Activated CD8-positive, alpha-beta memory T cell treated with anti-CD3 and anti-CD28 coated beads for 36 hours (primary cell): Measurements from ENCODE around the gene MRPL19. TPM values are rescaled to one million over a fixed set of nuclear protein-coding genes. Genes with fewer than 3 reads are reported as not detected.

ENCODE experiments used
- CTCF ChIA-PET: fragments of 350-600 bp; sonication (Branson Sonifier 250); formaldehyde crosslinking; loops from one replicate; lab custom pipeline; 2021; ENCODE audit warnings: antibody characterized with exemption; lab: Charles Lee
- POLR2A ChIA-PET: fragments of 350-600 bp; sonication (Branson Sonifier 250); formaldehyde crosslinking; loops from one replicate; lab custom pipeline; 2021; ENCODE audit warnings: antibody characterized with exemption; lab: Charles Lee
- total RNA-seq, 2 experiments: library from RNA; stranded (reverse); gene quantifications; one replicate each; pipeline ENCODE4 v1.2.3, GENCODE V29; 2021

Gene MRPL19
- total RNA-seq: 10 to 100 TPM; 75.9 to 80.0 TPM

GRCh38 chr2:75646583-75647425 lies at the start of gene MRPL19:
TSS of gene MRPL19 (plus strand) at chr2:75646783. CDS start at chr2:75646808, 25 bp downstream.
- ChIA-PET POLR2A (interaction anchor here (1.5 kb wide), 1 partner anchor 63 kb away, joined by 11 read pairs; the partner anchor contains the start of gene GCFC2), CTCF (interaction anchor here (0.6 to 2.0 kb wide), 2 partner anchors 30 to 81 kb away, joined by 3 to 7 read pairs; no protein-coding TSS in a partner anchor)

- ChIA-PET POLR2A (no interaction called here), CTCF (interaction anchor here (1.3 kb wide), 1 partner anchor 79 kb away, joined by 3 read pairs; no protein-coding TSS in a partner anchor)
Observed at GRCh38 chr2:75596784-75597183, 49.8 kb upstream of the MRPL19 start.

- ChIA-PET POLR2A (no interaction called here), CTCF (no interaction called here)
Observed at GRCh38 chr2:75597949-75598348, 48.6 kb upstream of the MRPL19 start.

- CTCF ChIA-PET: no interaction called here
- POLR2A ChIA-PET: no interaction called here
Observed at GRCh38 chr2:75598589-75599155, 47.9 kb upstream of the MRPL19 start.

- ChIA-PET CTCF (no interaction called here), POLR2A (no interaction called here)
Observed at GRCh38 chr2:75600461-75601011, 46.0 kb upstream of the MRPL19 start.

GRCh38 chr2:75602724-75603342 lies 43.8 kb upstream of the MRPL19 start:
- ChIA-PET POLR2A (no interaction called here), CTCF (interaction anchor here (0.6 kb wide), 1 partner anchor 1198 kb away, joined by 4 read pairs; no protein-coding TSS in a partner anchor)

GRCh38 chr2:75603477-75603876 lies 43.1 kb upstream of the MRPL19 start:
- POLR2A ChIA-PET: no interaction called here
- CTCF ChIA-PET: interaction anchor here (0.6 kb wide), 1 partner anchor 1198 kb away, joined by 4 read pairs; no protein-coding TSS in a partner anchor

GRCh38 chr2:75604484-75604883 lies 42.1 kb upstream of the MRPL19 start:
- ChIA-PET CTCF (no interaction called here), POLR2A (no interaction called here)

GRCh38 chr2:75605770-75606529 lies 40.6 kb upstream of the MRPL19 start:
- POLR2A ChIA-PET: no interaction called here

GRCh38 chr2:75606761-75607399 lies 39.7 kb upstream of the MRPL19 start:
- POLR2A ChIA-PET: no interaction called here
- CTCF ChIA-PET: no interaction called here

More at GRCh38 chr2:75605770-75606529, 40.6 kb upstream of the MRPL19 start:
- CTCF ChIA-PET: no interaction called here

GRCh38 chr2:75607400-75607798 lies 39.2 kb upstream of the MRPL19 start:
- CTCF ChIA-PET: no interaction called here
- POLR2A ChIA-PET: no interaction called here

- CTCF ChIA-PET: interaction anchor here (0.5 to 1.2 kb wide), 3 partner anchors 11 to 873 kb away, joined by 3 read pairs; no protein-coding TSS in a partner anchor
- POLR2A ChIA-PET: no interaction called here
Observed at GRCh38 chr2:75607988-75608683, 38.4 kb upstream of the MRPL19 start.

GRCh38 chr2:75608684-75609333 lies 37.8 kb upstream of the MRPL19 start:
- CTCF ChIA-PET: interaction anchor here (0.5 to 1.2 kb wide), 3 partner anchors 11 to 873 kb away, joined by 3 read pairs; no protein-coding TSS in a partner anchor
- POLR2A ChIA-PET: no interaction called here

- POLR2A ChIA-PET: no interaction called here
- CTCF ChIA-PET: interaction anchor here (1.0 to 1.2 kb wide), 2 partner anchors 19 to 690 kb away, joined by 3 to 4 read pairs; no protein-coding TSS in a partner anchor
Observed at GRCh38 chr2:75609334-75609689, 37.3 kb upstream of the MRPL19 start.

- CTCF ChIA-PET: interaction anchor here (1.0 kb wide), 1 partner anchor 690 kb away, joined by 4 read pairs; no protein-coding TSS in a partner anchor
- POLR2A ChIA-PET: no interaction called here
Observed at GRCh38 chr2:75609937-75610508, 36.6 kb upstream of the MRPL19 start.

GRCh38 chr2:75610671-75611070 lies 35.9 kb upstream of the MRPL19 start:
- ChIA-PET POLR2A (no interaction called here), CTCF (no interaction called here)
